ENCODE measurements around the gene DLG1.
"Not testable (repeated sequence)": the region's sequence is repeated elsewhere in the genome, so short reads cannot be mapped to it uniquely, and the experiment has no call there.

The DLG1 gene

DNA sequence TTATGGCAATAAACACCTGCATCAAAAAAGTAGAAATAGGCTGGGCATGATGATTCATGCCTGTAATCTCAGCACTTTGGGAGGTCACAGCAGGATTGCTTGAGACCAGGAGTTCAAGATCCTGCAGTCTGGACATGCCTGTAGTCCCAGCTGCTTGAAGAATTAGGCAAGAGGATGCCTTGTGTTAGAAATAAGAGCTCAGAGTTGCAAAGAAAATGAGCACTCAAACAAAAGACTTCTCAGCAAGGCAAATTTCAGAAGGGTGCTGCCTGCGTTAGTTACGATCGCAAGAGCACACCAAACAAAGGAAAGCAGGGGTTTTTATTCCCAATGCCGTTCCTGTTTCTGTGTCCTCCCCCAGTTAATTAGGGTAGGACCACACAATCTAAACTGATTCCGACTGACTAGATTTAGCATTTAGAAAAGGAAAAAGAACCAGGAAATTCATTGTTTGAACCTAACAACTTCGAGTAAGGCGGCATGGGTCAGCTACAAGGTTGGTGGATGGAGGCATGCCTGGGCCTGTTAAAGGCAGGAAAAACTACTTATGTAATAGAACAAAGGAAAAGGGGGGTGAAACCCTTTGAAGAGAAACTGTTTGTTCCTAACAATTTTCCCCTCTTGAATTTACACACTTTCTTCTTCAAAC lies 55.5 kb downstream of the DLG1 start:
- DNase-seq: no peak

DNA sequence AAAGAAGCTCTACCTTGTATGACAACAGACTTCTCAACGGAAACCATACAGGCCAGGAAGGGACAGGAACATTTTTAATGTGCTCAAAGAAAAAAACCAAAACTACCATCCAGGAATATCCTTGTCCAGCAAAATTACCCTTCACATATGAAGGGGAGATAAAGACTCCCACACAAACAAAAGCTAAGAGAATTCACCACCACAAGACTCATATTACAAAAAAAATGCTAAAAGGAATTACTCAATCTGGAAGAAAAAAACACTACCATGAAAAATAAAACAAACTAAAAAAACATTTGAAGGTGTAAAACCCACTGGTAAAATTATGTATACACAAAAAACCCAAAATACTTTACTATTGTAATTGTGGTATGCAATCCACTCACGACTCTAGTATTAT lies 57.2 kb downstream of the DLG1 start:
- DNase-seq: no peak

DNA sequence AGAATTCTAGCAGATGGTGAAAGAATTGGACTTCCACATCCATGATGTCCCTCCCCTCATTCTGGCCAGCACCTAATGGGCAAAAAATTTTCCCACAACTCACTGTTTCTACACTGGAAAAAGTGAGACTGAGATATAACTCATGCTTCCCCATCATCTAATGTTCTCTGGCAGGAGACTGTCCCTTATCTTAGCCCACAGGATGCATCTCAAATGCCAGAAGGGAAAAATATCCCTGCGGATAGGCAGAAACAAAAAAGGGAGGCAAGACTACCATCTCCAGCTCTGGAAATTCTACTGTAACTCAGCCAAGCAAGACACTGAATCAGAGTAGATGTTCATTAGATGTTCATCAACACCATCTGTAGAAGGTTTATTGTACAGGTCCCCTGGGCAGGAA lies 58.6 kb downstream of the DLG1 start:
- DNase-seq: no peak

DNA sequence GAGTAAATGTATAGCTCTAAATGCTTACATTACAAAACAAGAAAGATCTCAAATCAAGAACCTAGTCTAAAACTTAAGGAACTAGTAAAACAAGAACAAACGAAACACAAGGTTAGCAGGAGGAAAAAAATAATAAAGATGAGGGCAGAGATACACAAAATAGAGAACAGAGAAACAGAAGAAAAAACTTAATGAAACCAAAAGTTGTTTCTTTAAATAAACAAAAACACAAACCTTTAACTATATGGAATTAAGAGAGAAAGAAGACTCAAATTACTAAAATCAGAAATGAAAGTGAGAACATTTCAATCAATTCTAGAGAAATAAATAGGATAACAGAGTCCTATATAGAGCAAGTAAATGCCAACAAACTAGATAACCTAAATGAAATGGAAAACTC lies 59.6 kb downstream of the DLG1 start:
- no peak for DNase-seq

DNA sequence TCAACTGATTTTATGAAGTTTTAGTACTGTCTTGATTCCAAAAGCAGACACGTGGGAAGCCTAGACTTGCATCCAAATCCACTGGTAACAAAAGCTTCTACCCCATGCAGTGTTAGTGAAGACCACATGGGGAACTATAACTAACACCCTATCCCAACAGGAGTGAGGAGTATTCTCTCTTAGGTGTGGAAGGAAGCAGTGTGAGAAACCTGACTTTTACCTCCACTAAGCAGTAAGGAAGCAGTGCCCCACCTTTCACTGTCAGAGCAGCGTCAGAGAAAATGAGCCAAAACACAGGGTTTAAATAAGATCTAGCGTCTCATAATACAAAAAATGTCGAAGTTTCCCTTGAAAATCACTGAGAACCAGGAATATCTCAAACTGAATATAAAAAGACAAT lies 60.5 kb downstream of the DLG1 start:
- DNase-seq: no peak

DNA sequence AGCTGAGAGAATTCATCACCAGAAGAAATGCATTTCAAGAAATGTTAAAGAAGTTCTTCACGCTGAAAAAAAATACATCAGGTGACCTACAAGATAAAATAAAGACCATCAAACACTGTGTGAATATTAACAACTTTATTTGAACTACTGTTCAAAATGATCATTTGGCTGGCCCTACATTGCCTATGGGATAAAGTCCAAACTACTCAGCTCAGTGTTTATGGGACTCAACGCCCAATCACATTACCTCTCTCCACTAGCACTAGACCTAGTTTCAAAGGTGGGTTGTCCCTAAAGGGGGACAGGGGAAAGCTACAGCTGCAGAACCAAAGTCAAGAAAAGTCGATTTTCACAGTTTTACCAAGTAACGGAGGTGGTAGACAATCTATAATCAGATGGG lies 62.0 kb downstream of the DLG1 start:
- no peak for DNase-seq

DNA sequence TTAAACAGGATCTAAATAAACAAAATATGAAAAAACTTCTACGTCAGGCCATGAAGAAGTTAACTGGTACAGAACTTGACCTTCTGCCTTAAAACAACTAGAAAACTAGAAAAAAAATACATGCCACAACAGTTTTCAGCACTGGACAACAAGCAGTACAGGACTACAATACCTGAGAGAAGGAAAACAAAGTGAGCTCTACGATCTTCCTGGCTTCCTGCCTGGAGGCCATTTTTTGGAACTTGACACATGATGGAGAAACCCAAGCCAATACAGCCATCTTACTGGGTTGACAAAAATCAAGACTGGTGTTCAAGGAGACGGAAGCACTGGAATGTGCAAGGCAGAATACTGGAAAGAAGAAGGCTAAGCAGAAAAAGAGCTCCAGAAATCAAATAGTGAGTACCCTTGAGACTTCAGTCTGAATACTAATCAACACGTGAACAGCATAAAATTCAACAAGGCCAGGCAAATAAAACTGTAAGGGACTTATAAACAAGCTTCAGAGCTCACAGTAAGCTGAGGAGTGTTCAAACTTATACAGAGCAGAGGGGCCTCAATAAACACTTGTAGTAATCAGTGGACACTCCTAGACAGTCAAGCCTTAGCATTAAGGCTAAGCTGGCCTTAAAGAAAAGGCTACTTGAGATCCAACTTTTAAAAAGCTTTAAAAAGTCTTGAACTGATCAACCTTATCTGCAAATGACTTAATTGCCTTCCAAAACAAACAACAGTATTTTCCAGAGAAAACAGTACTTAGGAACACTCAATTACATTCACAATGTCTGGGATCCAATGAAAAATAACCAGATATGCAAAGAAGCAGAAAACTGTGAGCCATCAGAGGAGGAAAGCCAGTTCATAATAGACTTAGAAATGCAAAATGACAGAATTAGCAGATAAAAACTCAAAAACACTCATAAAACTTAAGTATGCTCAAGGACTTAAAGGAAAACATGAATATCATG lies 63.2 kb downstream of the DLG1 start:
- no peak for DNase-seq

DNA sequence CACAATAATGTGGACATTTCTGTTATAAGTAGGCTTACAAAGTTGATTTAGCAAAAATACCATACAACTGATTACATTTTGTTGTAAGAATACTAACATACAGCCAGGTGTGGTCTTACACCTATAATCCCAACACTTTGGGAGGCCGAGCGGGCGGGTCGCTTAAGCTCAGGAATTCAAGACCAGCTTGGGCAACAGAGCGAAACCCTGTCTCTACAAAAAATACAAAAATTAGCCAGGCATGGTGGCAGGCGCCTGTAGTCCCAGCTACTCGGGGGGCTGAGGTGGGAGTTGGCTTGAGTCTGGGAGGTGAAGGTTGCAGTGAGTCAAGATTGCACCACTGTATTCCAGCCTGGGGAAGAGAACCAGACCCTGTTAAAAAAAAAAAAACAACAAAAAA lies 67.1 kb downstream of the DLG1 start:
- DNase-seq: no peak

DNA sequence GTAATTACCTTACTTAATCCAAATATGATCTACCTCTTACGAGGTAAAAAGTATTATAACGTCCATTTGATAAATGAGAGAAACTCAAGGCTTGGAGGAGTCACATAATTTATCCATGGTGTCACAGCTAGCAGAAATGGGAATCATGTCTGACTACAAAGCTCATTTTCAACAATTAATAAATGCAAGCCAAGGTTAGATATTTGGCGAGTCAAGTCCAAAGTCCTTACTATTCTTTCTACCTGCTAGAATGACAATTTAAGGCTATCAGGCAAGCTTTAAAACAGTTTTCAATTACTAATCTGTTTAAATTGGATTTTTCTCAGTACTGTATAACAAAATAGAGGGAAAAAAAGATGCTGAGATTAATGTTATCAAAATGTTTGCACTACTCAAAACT lies 68.6 kb downstream of the DLG1 start:
- DNase-seq: no peak

DNA sequence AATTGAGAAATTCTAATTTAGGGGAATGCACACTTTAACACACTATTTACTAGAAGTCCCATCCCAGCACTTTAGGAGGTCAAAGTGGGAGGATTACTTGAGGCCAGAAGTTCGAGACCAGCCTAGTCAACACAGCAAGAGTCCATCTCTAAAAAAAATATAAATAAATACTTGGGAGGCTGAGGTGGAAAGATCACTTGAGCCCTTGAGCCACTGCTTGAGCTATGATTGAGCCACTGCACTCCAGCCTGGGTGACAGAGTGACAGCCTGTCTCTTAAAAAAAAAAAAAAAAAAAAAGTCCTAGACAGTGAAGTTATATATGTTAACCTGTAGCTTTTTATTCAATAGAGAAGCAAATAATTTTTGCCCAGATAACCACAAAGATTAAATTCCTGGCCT lies 69.2 kb downstream of the DLG1 start:
- DNase-seq: no peak

DNA sequence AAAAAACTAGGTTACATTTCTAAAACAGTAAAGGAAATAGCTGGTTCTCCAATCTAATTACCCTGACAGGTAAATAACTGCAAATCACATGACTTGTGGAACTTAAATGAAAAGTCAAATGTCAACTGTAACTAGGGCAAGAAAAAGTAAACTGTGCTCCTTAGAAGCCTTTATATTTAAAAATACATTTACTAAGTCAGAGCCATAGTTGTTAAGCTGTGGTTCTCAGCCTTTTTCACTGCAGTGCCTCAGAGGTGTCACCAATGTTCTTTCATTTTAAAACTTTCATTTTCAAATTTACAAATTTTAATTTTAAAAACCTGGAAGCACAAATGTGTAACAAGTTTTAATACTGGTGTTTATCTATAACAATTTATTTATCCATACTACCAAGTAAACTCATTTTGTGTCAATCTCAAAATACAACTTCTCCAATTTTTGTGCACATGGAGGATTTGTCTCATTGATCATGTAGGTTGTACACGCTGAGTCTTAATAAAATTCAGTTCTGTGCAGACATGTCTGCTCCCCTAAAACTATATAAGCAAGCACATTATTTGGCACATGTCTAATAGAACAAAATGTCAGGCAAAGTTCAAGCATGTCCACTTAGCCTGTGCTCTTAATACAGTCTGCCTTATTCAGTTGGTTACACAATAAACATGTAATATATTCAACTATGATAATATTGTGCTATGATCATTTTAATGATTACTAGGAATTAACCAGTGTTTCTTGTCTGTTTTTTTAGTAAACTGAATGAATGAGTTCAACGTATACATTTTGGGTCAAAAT lies 70.4 kb downstream of the DLG1 start:
- DNase-seq: no peak

DNA sequence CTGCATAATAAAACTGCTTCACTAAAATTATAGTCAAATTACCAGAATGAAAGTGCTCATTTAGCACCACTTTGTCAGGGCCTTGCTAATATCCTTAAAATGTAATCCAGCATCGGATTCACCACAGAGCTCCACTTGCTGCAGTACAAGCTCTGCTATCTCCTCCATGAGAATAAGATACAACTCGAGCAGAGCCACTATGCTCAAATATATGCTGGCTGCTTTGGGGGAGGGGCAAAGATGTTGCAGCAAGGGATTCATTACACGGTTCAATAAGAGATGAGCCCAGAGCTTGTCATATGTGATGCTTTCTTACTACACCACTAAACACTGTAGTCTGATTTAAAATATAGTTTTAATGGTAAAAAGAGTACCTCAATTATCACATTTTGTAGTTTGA lies 72.2 kb downstream of the DLG1 start:
- DNase-seq: no peak

DNA sequence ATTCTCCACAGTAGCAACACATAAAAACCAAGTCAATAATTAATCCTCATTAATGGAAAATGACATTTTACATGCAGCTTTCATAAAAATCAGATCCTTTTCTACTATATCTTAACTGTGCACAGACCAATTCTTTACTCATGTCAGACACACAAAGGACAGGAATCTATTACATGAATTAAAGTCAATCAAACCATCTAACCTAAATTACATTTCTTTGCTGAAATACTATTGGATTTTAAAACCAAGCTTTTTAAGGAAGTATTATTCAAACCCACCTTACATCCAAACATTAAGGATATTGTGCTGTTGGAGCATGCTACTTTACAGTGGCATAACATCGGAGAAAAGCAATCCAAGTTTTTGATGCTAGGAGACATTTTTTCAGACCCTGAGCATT lies 72.8 kb downstream of the DLG1 start:
- DNase-seq: no peak

DNA sequence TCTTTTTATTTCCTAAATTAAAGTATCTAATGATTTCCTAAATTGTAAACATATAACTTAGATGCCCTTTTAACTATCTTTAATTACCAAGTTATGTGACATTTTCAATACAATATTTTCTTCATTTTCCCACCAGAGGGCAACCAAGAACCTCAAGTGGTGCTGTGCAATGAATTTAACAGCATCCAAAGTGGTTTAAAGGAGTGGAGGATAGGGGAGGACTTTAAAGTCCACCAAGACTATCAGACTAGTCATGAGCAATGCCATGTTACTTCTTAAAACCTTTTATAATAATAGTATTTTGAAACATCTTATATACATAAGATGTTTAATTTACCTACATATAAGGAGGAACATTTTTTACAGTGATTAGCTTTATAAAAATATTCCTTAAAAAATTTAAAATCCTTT lies 74.4 kb downstream of the DLG1 start:
- DNase-seq: no peak

DNA sequence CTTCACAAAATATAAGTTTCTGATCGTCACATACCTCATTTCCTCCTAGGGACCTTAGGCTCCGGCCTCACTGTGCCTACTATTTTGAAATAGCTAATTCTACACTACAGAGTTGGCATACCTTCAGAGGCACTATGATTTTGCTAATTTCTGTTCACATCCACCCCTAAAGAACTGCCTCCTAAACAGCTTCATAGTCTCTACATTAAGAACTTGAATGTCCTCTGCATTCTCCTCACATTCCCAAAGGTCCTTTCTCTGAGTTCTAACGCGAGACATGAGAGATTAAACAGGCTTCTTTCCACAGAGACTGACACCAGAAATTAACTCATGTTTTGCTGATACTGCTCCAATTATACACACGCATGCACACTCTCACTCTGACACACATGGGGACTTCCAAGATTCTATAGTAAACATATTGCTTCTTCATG lies 75.5 kb downstream of the DLG1 start:
- no peak for DNase-seq

DNA sequence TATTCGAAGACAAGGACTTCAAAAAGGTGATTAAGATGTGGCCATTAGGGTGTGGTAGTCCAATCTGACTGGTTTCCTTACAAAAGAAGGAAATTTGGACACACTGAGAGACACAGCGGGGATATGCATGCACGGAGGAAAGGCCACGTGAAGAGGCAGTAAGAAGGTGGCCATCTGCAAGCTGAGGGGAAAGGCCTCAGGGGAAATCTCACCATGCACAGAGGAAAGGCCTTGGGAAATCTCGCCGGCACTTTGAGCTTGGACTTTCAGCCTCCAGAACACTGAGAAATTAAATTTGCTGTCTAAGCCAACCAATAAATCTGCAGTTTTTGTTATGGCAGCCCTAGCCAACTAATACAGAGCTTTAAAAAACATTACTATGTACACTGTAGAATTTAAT lies 78.8 kb downstream of the DLG1 start:
- no peak for DNase-seq

DNA sequence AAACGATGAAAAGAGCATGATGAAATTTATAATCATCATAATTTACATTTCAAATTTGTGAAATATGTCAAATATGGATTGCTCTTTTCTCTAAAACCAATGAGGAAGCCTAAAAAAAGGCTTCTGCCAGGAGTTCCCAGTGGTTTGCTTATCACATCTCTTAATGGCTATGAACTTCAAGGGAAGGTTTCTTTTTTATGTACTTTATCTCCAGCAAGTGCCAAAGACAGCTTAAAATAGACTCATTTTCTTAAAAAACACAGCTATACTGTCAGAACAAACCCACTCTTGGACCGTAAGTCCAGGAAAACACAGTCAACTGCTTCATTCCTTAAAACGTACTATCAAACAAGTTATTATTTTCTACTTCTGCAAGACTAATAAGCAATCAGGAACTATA lies 80.2 kb downstream of the DLG1 start:
- no peak for DNase-seq

DNA sequence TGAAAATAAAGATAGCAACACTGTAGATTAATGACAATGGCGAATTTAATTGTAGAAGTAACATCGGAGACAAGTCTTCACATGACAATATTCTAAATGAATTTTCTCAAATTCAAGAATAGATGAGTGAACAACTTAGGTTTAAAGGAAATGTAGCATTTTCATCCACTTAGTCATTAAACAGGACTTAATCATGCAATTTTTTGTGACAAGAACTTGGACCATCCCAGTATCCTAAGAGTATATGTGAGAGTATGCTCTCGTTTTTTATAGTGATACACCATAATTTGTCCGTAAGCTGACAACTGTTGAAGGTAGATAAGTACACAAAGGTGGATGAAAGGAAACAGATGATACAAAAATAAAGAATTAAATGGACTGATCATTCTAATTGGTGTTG lies 81.5 kb downstream of the DLG1 start:
- no peak for DNase-seq

DNA sequence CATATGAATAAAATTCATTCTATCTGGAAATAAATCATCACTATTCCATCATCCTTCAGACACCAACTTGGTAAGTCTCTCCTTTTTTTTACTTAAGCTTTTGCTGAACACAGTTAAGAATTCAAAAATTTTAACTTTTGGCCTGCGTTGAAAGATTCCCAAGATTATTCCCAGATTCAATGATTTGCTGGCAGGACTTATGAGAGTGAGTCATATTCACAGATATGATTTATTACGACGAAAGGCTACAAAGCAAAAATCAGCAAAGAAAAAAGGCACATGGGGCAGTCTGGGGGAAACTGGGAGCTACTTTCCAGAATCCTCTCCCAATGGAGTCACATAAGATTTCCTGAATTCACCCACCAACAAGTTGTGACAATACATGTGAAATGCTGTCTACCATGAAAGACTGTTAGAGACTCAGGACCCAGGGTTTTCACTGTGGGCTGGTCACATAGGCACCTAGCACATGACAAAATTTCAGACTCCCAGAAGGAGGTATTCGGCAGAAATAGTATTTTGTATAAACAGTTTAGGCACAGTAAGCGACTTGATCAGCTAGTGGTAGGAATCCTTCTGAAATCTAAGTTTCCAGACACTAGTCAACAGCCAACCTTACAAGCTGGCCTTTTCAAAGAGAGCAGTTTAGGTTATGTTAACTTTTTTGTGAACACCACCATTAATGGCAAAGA lies 82.1 kb downstream of the DLG1 start:
- no peak for DNase-seq

DNA sequence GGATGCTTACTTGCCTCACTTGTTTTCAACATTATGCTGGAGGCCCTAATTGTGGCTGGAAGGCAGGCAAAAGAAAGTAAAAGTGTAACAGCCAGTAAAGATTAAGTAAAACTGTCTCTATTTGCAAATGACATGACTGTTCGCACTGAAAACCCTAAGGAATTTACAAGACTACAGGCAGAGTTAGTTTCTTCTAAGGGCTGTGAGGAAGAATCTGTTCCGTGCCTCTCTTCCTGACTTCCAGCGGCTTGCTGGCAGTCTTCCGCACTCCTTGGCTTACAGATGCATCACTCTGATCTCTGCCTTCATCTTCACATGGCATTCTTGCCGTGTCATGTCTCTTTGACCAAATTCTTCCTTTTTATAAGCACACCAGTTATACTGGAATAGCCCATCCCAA lies 86.1 kb downstream of the DLG1 start:
- no peak for DNase-seq

DNA sequence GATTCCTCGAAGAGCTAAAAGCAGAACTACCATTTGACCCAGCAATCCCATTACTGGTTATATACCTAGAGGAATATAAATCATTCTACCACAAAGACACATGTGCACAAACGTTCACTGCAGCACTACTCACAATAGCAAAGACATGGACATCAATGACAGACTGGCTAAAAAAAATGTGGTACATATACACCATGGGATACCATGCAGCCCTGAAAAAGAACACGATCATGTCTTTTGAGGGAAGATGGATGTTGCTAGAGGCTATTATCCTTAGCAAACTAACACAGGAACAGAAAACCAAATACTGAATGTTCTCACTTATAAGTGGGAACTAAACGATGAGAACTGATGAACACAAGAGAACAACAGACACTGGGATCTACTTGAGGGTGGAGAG lies 86.7 kb downstream of the DLG1 start:
- not testable (repeated sequence) for DNase-seq

DNA sequence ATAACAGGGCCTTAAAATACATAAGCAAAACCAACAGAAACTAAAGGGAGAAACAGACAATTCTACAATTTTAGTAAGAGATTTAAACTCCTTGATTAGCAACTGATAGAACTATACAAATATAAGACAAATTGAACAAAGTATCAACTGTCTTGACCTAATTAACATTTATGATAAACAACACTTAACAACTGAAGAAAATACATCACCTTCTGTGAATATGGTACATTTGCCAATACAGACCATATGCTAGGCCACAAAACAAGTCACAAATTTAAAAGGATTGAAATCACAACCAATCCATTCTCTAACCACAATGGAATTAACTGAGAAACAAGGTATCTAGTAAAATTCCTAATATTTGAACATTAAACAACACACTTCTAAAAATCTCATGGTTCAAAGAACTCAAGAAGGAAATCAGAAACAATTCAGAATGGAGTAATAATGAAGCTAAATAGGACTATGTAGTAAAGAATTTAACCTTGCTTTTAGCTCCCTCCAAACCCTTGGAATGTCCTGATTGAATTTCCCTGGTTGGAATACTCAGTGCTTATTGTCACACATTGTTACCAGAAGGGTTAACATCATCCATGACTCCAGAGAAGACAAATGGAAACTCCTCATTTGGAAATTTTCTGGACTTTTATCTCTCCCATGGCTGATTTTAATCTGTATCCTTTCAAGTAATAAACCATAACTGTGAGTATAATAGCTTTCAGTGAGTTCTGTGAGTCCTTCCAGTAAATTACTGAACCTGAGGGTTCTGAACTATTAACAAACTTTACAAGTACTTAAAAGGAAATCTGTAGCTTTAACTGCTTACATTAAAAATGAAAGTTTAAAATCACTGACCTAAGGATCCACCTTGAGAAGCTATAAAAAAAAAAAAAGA lies 88.8 kb downstream of the DLG1 start:
- no peak for DNase-seq

Data from activated CD4-positive, alpha-beta T cell treated with anti-CD3 and anti-CD28 coated beads, Interleukin-2, amount 50 U/mL, for 4 hours (primary cell).